Type B pancreatic cell (in vitro differentiated cells): ENCODE measurements around the gene ANKAR. TPM values are rescaled to one million over a fixed set of nuclear protein-coding genes. Genes with fewer than 3 reads are reported as not detected.
A peak's percentile ranks its signal among the peaks of the same experiment; 100 is the strongest.

Source experiments
- DNase-seq: peaks from one replicate; pipeline ENCODE4 v3.0.0; 2021; ENCODE audit warnings: mixed read lengths; ENCODE audit not compliant: unreplicated experiment; ENCODE audit errors: extremely low spot score
- H3K27ac Mint-ChIP-seq: 2 replicates; pipeline ENCODE4 v1.8.0; 2021; ENCODE audit warnings: mild to moderate bottlenecking, mixed read lengths
- H3K27me3 Mint-ChIP-seq: 2 replicates; pipeline ENCODE4 v1.8.0; 2021; ENCODE audit warnings: mixed read lengths
- H3K36me3 Mint-ChIP-seq: 2 replicates; pipeline ENCODE4 v1.8.0; 2021; ENCODE audit warnings: mixed read lengths
- H3K4me1 Mint-ChIP-seq: one replicate; pipeline ENCODE4 v1.8.0; 2021; ENCODE audit warnings: mixed read lengths; ENCODE audit not compliant: unreplicated experiment
- H3K4me3 Mint-ChIP-seq: 2 replicates; pipeline ENCODE4 v1.8.0; 2021; ENCODE audit warnings: mild to moderate bottlenecking, mixed read lengths
- H3K9me3 Mint-ChIP-seq: 2 replicates; pipeline ENCODE4 v1.8.0; 2021; ENCODE audit warnings: mixed read lengths
- CTCF ChIP-seq: fragments of 200-600 bp; sonication (generic); conservative IDR thresholded peaks from 2 replicates; pipeline ENCODE4 v1.5.0; 2021; ENCODE audit warnings: antibody characterized with exemption, mild to moderate bottlenecking
- total RNA-seq: library from RNA; stranded (reverse); gene quantifications from 2 replicates; pipeline ENCODE4 v1.2.1, GENCODE V29; 2021; ENCODE audit warnings: low replicate concordance

Gene ANKAR
- total RNA-seq, 1 donor from 2014 or later, result 6.5 TPM

- no peak for TF ChIP-seq CTCF
- peaks cover 9% of the 10 kb centered on the region for H3K9me3 Mint-ChIP-seq
- H3K36me3 Mint-ChIP-seq, result peaks cover 32% of the 10 kb centered on the region
- no peaks in the 10 kb centered on the region for H3K27me3 Mint-ChIP-seq
- H3K27ac Mint-ChIP-seq, result peak overlapping the region; percentile 42
- DNase-seq, result no peak
- H3K4me3 Mint-ChIP-seq, result peak overlapping the region; percentile 76
- H3K4me1 Mint-ChIP-seq, result peaks cover 16% of the 10 kb centered on the region
These were observed 653 bp upstream of the ANKAR start for GRCh38 chr2:189673661-189674373.

DNA sequence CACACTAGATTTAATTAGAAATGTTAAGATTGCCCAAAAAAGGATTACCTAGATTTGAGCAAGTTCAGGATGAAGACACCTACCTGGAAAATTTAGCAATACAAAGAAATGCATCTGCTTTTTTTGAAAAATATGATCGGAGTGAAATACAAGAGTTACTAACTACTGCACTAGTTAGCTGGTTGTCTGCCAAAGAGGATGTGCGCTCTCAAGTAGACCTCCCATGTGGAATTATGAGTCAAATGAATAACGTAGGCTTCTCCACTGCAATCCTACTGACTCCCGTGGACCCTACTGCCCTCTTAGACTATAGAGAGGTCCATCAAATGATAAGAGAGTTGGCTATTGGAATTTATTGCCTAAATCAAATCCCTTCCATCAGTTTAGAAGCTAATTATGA, 2.0 kb downstream of the ANKAR start:
- Mint-ChIP-seq H3K4me1 (peaks cover 16% of the 10 kb centered on the region), H3K27me3 (no peaks in the 10 kb centered on the region), H3K27ac (no peak overlapping the region), H3K36me3 (peaks cover 29% of the 10 kb centered on the region), H3K9me3 (peaks cover 14% of the 10 kb centered on the region), H3K4me3 (no peak overlapping the region)
- TF ChIP-seq CTCF, result no peak
- DNase-seq, result no peak

- Mint-ChIP-seq H3K27me3 (no peaks in the 10 kb centered on the region), H3K27ac (no peak overlapping the region), H3K4me1 (peaks cover 4% of the 10 kb centered on the region), H3K36me3 (peaks cover 15% of the 10 kb centered on the region), H3K9me3 (peaks cover 14% of the 10 kb centered on the region), H3K4me3 (no peak overlapping the region)
- TF ChIP-seq CTCF, result no peak
- no peak for DNase-seq
These were observed 4.8 kb downstream of the ANKAR start for GRCh38 chr2:189679226-189679625.

DNA sequence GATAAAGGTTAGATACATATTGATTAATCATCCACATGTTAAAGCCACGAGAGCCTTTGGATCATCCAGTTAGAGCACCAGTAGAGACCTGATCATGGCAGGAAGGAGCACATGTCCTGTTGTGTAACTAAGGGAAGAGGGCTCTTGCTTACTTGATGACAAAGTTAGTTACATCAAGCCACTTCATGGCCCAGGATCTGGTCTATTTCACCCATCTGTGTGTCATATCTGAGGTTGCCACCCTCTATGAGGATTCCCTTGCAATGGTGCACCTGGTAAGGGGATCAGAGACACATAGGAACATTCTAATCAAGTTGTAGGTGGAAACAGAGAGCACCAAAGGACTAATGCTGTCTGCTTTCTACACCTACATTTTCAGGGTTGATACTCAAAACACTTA, 6.7 kb downstream of the ANKAR start:
- H3K36me3 Mint-ChIP-seq, result peaks cover 15% of the 10 kb centered on the region
- H3K27me3 Mint-ChIP-seq, result no peaks in the 10 kb centered on the region
- TF ChIP-seq CTCF, result no peak
- no peak overlapping the region for H3K27ac Mint-ChIP-seq
- DNase-seq, result no peak
- peaks cover 9% of the 10 kb centered on the region for H3K4me1 Mint-ChIP-seq
- H3K9me3 Mint-ChIP-seq, result peaks cover 14% of the 10 kb centered on the region
- H3K4me3 Mint-ChIP-seq, result no peak overlapping the region

DNA sequence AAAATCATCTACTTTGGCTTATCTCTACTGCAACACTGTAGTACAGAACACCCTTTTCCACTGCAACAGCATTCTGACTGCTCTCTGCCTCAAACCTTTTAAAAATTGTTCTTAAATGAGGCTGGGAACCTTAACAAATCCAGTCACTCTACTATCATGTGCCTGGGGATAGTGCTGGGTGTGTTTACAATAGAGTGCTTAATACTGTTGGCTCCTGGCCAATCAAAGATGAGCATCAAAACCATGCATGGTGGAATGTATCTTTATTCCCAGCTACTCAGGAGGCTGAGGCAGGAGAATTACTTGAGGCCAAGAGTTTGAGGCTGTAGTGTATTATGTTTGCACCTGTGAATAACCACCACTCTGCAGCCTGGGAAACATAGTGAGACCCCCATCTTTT, 7.4 kb downstream of the ANKAR start:
- Mint-ChIP-seq H3K4me3 (no peak overlapping the region), H3K9me3 (peaks cover 14% of the 10 kb centered on the region)

More for the DNA sequence above, 7.4 kb downstream of the ANKAR start:
- Mint-ChIP-seq H3K36me3 (peaks cover 15% of the 10 kb centered on the region), H3K27ac (no peak overlapping the region), H3K27me3 (no peaks in the 10 kb centered on the region), H3K4me1 (peaks cover 9% of the 10 kb centered on the region)
- DNase-seq, result no peak
- no peak for TF ChIP-seq CTCF
